Mucosa of descending colon (tissue), 3 donors: ENCODE data around the gene DACH1. TPM values are rescaled to one million over a fixed set of nuclear protein-coding genes. Genes with fewer than 3 reads are reported as not detected.

Experiments
- ATAC-seq: fragments of 200-7000 bp; cut with Tn5 transposase; one replicate; pipeline ENCODE4 v1.9.1; 2020; ENCODE audit warnings: mild to moderate bottlenecking, moderate library complexity
- DNase-seq, 3 donors: peaks; one replicate each; pipeline ENCODE4 v3.0.0-alpha.2; 2020
- H3K36me3 ChIP-seq: fragments of 200-600 bp; one replicate; pipeline ENCODE4 v1.8.0; 2021; ENCODE audit warnings: low read depth, mild to moderate bottlenecking
- H3K4me1 ChIP-seq: fragments of 200-600 bp; one replicate; pipeline ENCODE4 v1.8.0; 2021; ENCODE audit warnings: low read depth, mild to moderate bottlenecking
- H3K4me3 ChIP-seq: fragments of 200-600 bp; one replicate; pipeline ENCODE4 v1.8.0; 2021; ENCODE audit warnings: mild to moderate bottlenecking
- H3K9me3 ChIP-seq: fragments of 200-600 bp; one replicate; pipeline ENCODE4 v1.8.0; 2021; ENCODE audit warnings: mild to moderate bottlenecking
- intact Hi-C, 2 donors: fragments of 100-400 bp; cut with DNase I in 1 of 2; cut with micrococcal nuclease in 1 of 2; formaldehyde crosslinking; loops; one replicate each; pipeline versions ENCODE4 v1.11.0 to v1.11.1; 2022; cut with DNase I, micrococcal nuclease
- total RNA-seq, 3 donors: library from RNA; stranded (reverse); fragmentation: NEBNext Ultra II Directional in 2 of 3; extraction: Animal tissue kit (Norgen Biotek cat#: 25700) in 2 of 3; gene quantifications; one replicate each; pipeline versions ENCODE4 v1.2.1 to v1.2.4, GENCODE V29; 2021 to 2023
- TF ChIP-seq, protein P1 (sequence below): fragments of 200-600 bp; IDR thresholded peaks from one replicate; pipeline ENCODE4 v1.8.0; 2022; ENCODE audit warnings: antibody characterized with exemption, mild to moderate bottlenecking
- donor health status: DM: no; HTN: no; CAD: no; lungs with moderate emphysema.
- donor health status: DM: no; HTN: no; CAD: no.
- donor health status: DM: no; HTN: yes; CAD: no.

Gene DACH1
- total RNA-seq, 3 donors from 2014 or later, result 3.2 to 6.5 (median 6.4) TPM

DNA sequence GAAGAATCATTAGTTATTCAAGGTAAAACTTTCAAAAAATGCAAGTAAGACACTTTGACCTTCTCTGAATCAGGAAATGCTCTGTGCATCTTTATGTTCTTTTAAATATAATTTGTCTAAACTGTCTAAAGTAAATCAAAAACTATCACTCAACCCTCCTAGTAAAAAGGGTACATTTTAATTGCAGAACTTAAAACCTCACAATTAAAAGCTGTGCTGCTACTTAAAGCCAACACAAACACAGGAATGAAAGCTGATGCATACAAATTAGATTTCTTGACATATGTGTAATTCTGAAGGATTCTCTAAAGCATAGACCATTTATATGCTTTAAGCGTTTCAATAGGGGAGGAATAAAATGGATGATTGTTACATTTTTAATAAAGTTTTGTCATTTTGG lies 58.3 kb downstream of the DACH1 start:
- H3K4me1 ChIP-seq, result no peaks in the 10 kb centered on the region
- TF ChIP-seq, protein P1, sequence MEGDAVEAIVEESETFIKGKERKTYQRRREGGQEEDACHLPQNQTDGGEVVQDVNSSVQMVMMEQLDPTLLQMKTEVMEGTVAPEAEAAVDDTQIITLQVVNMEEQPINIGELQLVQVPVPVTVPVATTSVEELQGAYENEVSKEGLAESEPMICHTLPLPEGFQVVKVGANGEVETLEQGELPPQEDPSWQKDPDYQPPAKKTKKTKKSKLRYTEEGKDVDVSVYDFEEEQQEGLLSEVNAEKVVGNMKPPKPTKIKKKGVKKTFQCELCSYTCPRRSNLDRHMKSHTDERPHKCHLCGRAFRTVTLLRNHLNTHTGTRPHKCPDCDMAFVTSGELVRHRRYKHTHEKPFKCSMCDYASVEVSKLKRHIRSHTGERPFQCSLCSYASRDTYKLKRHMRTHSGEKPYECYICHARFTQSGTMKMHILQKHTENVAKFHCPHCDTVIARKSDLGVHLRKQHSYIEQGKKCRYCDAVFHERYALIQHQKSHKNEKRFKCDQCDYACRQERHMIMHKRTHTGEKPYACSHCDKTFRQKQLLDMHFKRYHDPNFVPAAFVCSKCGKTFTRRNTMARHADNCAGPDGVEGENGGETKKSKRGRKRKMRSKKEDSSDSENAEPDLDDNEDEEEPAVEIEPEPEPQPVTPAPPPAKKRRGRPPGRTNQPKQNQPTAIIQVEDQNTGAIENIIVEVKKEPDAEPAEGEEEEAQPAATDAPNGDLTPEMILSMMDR, result no peak
- H3K9me3 ChIP-seq, result no peaks in the 10 kb centered on the region
- DNase-seq, result no peak
- no peaks in the 10 kb centered on the region for H3K36me3 ChIP-seq
- ATAC-seq, result no peak
- H3K4me3 ChIP-seq, result no peak overlapping the region
- intact Hi-C loops, result no loop called here

DNA sequence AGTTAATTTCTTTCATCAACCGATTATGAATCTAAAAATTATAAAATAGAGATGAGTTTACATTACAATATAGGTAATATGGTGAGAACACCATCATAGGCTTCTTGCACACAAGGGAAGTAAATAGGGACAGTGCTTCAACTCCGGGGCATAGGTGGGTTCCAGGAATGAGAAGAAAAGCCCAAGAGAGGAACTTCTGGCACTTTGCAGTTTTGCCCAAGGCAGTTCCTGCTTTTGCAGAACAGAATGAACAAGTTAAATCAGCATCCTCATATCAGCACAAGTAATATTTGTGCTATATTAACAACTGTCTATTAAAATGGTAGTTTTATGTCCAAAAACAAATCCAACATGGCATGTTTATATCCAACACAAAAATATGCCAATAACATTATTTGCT lies 60.1 kb downstream of the DACH1 start:
- no peak for DNase-seq
- Histone ChIP-seq H3K9me3 (no peaks in the 10 kb centered on the region), H3K4me1 (no peaks in the 10 kb centered on the region), H3K36me3 (no peaks in the 10 kb centered on the region), H3K4me3 (no peak overlapping the region)
- no peak for ATAC-seq
- TF ChIP-seq, protein P1, result no peak
- intact Hi-C loops, result no loop called here

DNA sequence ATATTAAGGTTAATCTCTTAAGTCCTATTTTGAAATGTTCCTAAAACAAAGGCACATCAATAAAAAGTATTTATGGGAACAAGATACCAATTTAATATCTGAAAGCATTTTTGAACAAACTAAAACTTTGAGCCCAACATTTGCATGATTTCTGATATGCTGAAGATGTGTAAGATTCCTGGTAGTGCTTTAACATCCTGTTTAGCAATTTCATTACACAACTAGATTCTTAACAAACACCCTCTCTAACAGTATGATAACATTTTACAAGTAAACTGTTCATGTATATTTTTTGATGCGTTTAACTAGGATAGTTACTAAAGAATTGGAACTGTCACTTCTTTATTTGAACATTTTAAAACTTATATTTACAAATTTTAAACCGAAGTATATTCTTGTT lies 63.9 kb downstream of the DACH1 start:
- TF ChIP-seq, protein P1, result no peak
- Histone ChIP-seq H3K9me3 (no peaks in the 10 kb centered on the region), H3K36me3 (no peaks in the 10 kb centered on the region), H3K4me1 (no peaks in the 10 kb centered on the region), H3K4me3 (no peak overlapping the region)
- intact Hi-C loops, result no loop called here
- ATAC-seq (no peak), DNase-seq (no peak)

DNA sequence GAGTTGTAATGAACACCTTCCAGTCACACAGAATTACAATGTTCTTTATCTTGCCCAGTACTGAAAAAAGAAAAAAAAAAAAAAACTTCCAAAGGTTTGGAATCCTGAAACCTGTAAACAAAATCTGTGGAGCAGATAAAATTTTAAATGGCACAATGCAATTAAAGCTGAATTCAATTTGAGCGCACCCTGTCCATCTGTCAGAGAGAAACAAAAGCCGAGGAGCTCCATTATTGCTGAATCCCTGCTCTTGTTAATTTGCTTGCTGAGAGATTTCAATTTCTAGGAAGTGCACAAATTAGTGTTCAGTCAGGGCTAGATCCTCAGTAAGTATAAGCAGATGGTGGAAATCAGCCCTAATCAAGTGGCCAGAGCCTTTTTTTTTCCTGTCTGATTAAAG lies 65.2 kb downstream of the DACH1 start:
- H3K36me3 ChIP-seq, result no peaks in the 10 kb centered on the region
- no peak for ATAC-seq
- no peaks in the 10 kb centered on the region for H3K4me1 ChIP-seq
- H3K9me3 ChIP-seq, result no peaks in the 10 kb centered on the region
- TF ChIP-seq, protein P1, result no peak
- DNase-seq, result no peak
- intact Hi-C loops, result no loop called here
- H3K4me3 ChIP-seq, result no peak overlapping the region

DNA sequence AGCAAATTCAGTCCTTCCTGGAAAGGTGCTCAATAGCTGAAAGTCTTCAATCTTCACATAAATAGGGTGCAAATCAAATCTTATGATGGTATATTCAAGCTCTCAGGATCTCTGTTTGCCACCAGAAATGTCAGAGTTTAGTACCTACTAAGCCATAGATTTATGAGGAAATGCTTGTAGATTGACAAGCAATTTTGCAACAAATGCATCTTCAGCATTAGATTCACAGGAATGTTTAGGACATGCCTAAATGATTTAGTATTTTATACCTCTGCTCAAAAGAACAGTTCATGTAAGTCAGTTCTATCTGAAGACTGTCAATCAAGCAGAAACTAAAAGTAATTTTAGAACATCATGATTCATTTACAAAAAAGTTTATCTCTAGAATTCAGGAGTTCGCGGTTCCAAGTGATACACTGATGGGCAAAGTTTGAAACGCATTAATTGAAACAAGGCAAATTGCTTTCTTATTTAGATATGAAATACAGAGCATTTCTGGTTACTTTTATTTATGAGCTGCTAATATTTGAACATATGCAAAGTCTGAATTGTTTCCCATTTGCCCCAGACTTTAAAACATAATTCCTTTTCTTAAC lies 65.7 kb downstream of the DACH1 start:
- ATAC-seq, result no peak
- TF ChIP-seq, protein P1, result no peak
- Histone ChIP-seq H3K4me3 (no peak overlapping the region), H3K36me3 (no peaks in the 10 kb centered on the region), H3K4me1 (no peaks in the 10 kb centered on the region), H3K9me3 (no peaks in the 10 kb centered on the region)
- no peak for DNase-seq
- intact Hi-C loops, result no loop called here

DNA sequence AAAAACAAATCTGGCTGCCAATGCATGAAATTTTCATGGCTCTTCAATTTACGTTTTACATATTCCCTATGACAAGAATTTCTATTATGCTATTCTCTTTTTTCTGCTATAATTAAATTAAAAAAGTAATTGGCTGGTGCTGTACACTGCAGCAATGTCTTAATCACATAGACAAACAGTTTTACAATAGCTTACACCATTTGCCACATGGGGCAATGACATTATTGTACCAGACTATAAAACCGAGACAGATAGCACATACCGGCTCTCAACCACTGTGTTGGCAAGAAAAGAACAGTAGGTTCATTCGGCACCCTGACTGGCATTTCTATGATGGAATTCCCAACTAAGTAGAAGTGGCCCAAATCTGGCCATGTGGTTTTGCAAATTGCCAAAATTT lies 67.7 kb downstream of the DACH1 start:
- ATAC-seq, result peak; percentile 88

More for the DNA sequence above, 67.7 kb downstream of the DACH1 start:
- no peaks in the 10 kb centered on the region for H3K9me3 ChIP-seq
- intact Hi-C loops, result no loop called here
- peak in 1 of 3 donors; percentile 28 for DNase-seq
- H3K36me3 ChIP-seq, result no peaks in the 10 kb centered on the region
- H3K4me1 ChIP-seq, result no peaks in the 10 kb centered on the region
- no peak overlapping the region for H3K4me3 ChIP-seq
- TF ChIP-seq, protein P1, result no peak
